Stimulated activated CD4-positive, alpha-beta T cell treated with anti-CD3 and anti-CD28 coated beads, TNF-alpha, amount 100 ng/mL, for 1 hour (primary cell): ENCODE measurements around the gene WDR49.

ENCODE experiments used
- DNase-seq, 3 donors: peaks; one replicate each; pipeline ENCODE4 v3.0.0-alpha.2; 2020; ENCODE audit warnings: low read depth in 3 of 3, low spot score in 1 of 3

WDR49 gene

GRCh38 chr3:167653760-167654159 is at the start of gene WDR49:
TSS of gene WDR49 (minus strand) at chr3:167653942. CDS start at chr3:167653425, 517 bp downstream.
- DNase-seq = no peak

GRCh38 chr3:167700926-167701325 is 47.2 kb upstream of the WDR49 start:
- no peak for DNase-seq

- no peak for DNase-seq
Observed at GRCh38 chr3:167700046-167700445, 46.3 kb upstream of the WDR49 start.

- no peak for DNase-seq
Observed at GRCh38 chr3:167694121-167694520, 40.4 kb upstream of the WDR49 start.

GRCh38 chr3:167691366-167691765 is 37.6 kb upstream of the WDR49 start:
- no peak for DNase-seq

GRCh38 chr3:167684388-167684993 is 30.7 kb upstream of the WDR49 start:
- DNase-seq = no peak

GRCh38 chr3:167679526-167679925 is 25.8 kb upstream of the WDR49 start:
- no peak for DNase-seq

- no peak for DNase-seq
Observed at GRCh38 chr3:167675848-167676247, 22.1 kb upstream of the WDR49 start.

- DNase-seq = no peak
Observed at GRCh38 chr3:167673221-167673620, 19.5 kb upstream of the WDR49 start.

GRCh38 chr3:167671878-167672427 is 18.2 kb upstream of the WDR49 start:
- DNase-seq = no peak

- DNase-seq = no peak
Observed at GRCh38 chr3:167669699-167670098, 16.0 kb upstream of the WDR49 start.

GRCh38 chr3:167668651-167669050 is 14.9 kb upstream of the WDR49 start:
- DNase-seq = no peak

- DNase-seq = no peak
Observed at GRCh38 chr3:167666563-167666962, 12.8 kb upstream of the WDR49 start.

GRCh38 chr3:167662919-167663400 is 9.2 kb upstream of the WDR49 start:
- DNase-seq = no peak

GRCh38 chr3:167657684-167658225 is 4.0 kb upstream of the WDR49 start:
- no peak for DNase-seq

- no peak for DNase-seq
Observed at GRCh38 chr3:167656821-167657220, 3.1 kb upstream of the WDR49 start.

GRCh38 chr3:167653155-167653554 is 587 bp downstream of the WDR49 start:
- no peak for DNase-seq

GRCh38 chr3:167651826-167652225 is 1.9 kb downstream of the WDR49 start:
- DNase-seq = no peak

- no peak for DNase-seq
Observed at GRCh38 chr3:167650459-167650858, 3.3 kb downstream of the WDR49 start.

GRCh38 chr3:167649746-167650145 is 4.0 kb downstream of the WDR49 start:
- no peak for DNase-seq

GRCh38 chr3:167644611-167645010 is 9.1 kb downstream of the WDR49 start:
- DNase-seq = no peak

- DNase-seq = no peak
Observed at GRCh38 chr3:167631471-167631870, 22.3 kb downstream of the WDR49 start.

GRCh38 chr3:167626490-167626889 is 27.3 kb downstream of the WDR49 start:
- DNase-seq = no peak
